Mesenchymal stem cell (in vitro differentiated cells and primary cell): ENCODE measurements around the gene ATP4A.

Source experiments
- DNase-seq: peaks from one replicate; pipeline ENCODE4 v3.0.0-alpha.2; 2013
- H2AFZ ChIP-seq: one replicate; pipeline ENCODE4 v1.6.1; 2013; ENCODE audit warnings: low read depth, mild to moderate bottlenecking, control low read depth, inconsistent platforms, low read length, moderate library complexity
- H2AK5ac ChIP-seq: 2 replicates; pipeline ENCODE4 v1.6.1; 2013; ENCODE audit warnings: low read length, moderate library complexity, mild to moderate bottlenecking, inconsistent platforms; ENCODE audit not compliant: severe bottlenecking
- H2BK120ac ChIP-seq: one replicate; pipeline ENCODE4 v1.6.1; 2013; ENCODE audit warnings: low read depth, mild to moderate bottlenecking, inconsistent platforms, low read length, moderate library complexity
- H2BK12ac ChIP-seq, 2 experiments: one replicate each; pipeline ENCODE4 v1.6.1; 2013; ENCODE audit warnings: inconsistent platforms in 2 of 2, low read length in 2 of 2, mild to moderate bottlenecking in 2 of 2, moderate library complexity in 2 of 2, control low read depth in 1 of 2
- H2BK15ac ChIP-seq: one replicate; pipeline ENCODE4 v1.6.1; 2013; ENCODE audit warnings: mild to moderate bottlenecking, low read depth, inconsistent platforms; ENCODE audit not compliant: poor library complexity, severe bottlenecking
- H2BK5ac ChIP-seq: 2 replicates; pipeline ENCODE4 v1.6.1; 2013; ENCODE audit warnings: low read depth, mild to moderate bottlenecking, low read length, control low read depth, inconsistent platforms; ENCODE audit not compliant: poor library complexity, severe bottlenecking
- H3K14ac ChIP-seq, 2 experiments: one replicate each; pipeline ENCODE4 v1.6.1; 2013; ENCODE audit warnings: inconsistent platforms in 2 of 2, low read length in 2 of 2, control low read depth in 1 of 2, mild to moderate bottlenecking in 1 of 2, moderate library complexity in 1 of 2
- H3K18ac ChIP-seq, 2 experiments: one replicate each; pipeline ENCODE4 v1.6.1; 2013; ENCODE audit warnings: inconsistent platforms in 2 of 2, low read length in 2 of 2, control low read depth in 1 of 2, low read depth in 1 of 2, mild to moderate bottlenecking in 1 of 2
- H3K23ac ChIP-seq, 2 experiments: one replicate each; pipeline ENCODE4 v1.6.1; 2013; ENCODE audit warnings: inconsistent platforms in 2 of 2, low read length in 2 of 2, mild to moderate bottlenecking in 2 of 2, moderate library complexity in 2 of 2, control low read depth in 1 of 2
- H3K27ac ChIP-seq: 2 replicates; pipeline ENCODE4 v1.5.1; 2013; ENCODE audit warnings: mild to moderate bottlenecking, moderate library complexity, low read length, control low read depth, inconsistent platforms; ENCODE audit not compliant: poor library complexity, severe bottlenecking
- H3K27me3 ChIP-seq, 2 experiments: 2 replicates each; pipeline versions ENCODE4 v1.6.1 to v1.7.0; 2013; ENCODE audit warnings: low read length in 2 of 2, mild to moderate bottlenecking in 2 of 2, moderate library complexity in 2 of 2, control low read depth in 1 of 2, inconsistent platforms in 1 of 2; ENCODE audit not compliant: control insufficient read depth in 1 of 2, insufficient read depth in 1 of 2
- H3K36me3 ChIP-seq, 2 experiments: 2 replicates each; pipeline versions ENCODE4 v1.6.1 to v1.7.0; 2013; ENCODE audit warnings: low read length in 2 of 2, control low read depth in 1 of 2, inconsistent platforms in 1 of 2, low read depth in 1 of 2, mild to moderate bottlenecking in 1 of 2; ENCODE audit not compliant: insufficient read depth in 2 of 2, control insufficient read depth in 1 of 2
- H3K4ac ChIP-seq, 2 experiments: one replicate each; pipeline ENCODE4 v1.6.1; 2013; ENCODE audit warnings: inconsistent platforms in 2 of 2, low read length in 2 of 2, mild to moderate bottlenecking in 2 of 2, moderate library complexity in 2 of 2, control low read depth in 1 of 2, low read depth in 1 of 2
- H3K4me1 ChIP-seq: 2 replicates; pipeline ENCODE4 v1.6.1; 2013; ENCODE audit warnings: low read depth, low read length, control low read depth; ENCODE audit not compliant: control insufficient read depth, insufficient read depth
- H3K4me2 ChIP-seq: 2 replicates; pipeline ENCODE4 v1.6.1; 2013; ENCODE audit warnings: low read length, mild to moderate bottlenecking, inconsistent platforms; ENCODE audit not compliant: poor library complexity, severe bottlenecking
- H3K4me3 ChIP-seq, 2 experiments: 2 replicates each; pipeline versions ENCODE4 v1.5.1 to v1.7.0; 2013; ENCODE audit warnings: low read length in 2 of 2, mild to moderate bottlenecking in 2 of 2, control low read depth in 1 of 2, low read depth in 1 of 2; ENCODE audit not compliant: insufficient read depth in 1 of 2
- H3K79me1 ChIP-seq: replicated peaks from 2 replicates; pipeline ENCODE4 v1.6.1; 2013; ENCODE audit warnings: mild to moderate bottlenecking, control low read depth, low read length, inconsistent platforms; ENCODE audit not compliant: poor library complexity, severe bottlenecking
- H3K9ac ChIP-seq: 2 replicates; pipeline ENCODE4 v1.7.0; 2013; ENCODE audit warnings: mild to moderate bottlenecking, low read length, moderate library complexity
- H3K9me3 ChIP-seq: 2 replicates; pipeline ENCODE4 v1.7.0; 2013; ENCODE audit warnings: mild to moderate bottlenecking, low read length; ENCODE audit not compliant: control insufficient read depth
- H4K8ac ChIP-seq: one replicate; pipeline ENCODE4 v1.6.1; 2013; ENCODE audit warnings: inconsistent platforms, mild to moderate bottlenecking, low read length, moderate library complexity
- H4K91ac ChIP-seq: one replicate; pipeline ENCODE4 v1.6.1; 2013; ENCODE audit warnings: mild to moderate bottlenecking, low read length, inconsistent platforms
- WGBS: methylation state at CpG from one replicate; pipeline ENCODE4 v1.1.7; 2013; ENCODE audit warnings: mixed read lengths; 5-methylcytosine and 5-hydroxymethylcytosine counted together

Gene ATP4A

DNA sequence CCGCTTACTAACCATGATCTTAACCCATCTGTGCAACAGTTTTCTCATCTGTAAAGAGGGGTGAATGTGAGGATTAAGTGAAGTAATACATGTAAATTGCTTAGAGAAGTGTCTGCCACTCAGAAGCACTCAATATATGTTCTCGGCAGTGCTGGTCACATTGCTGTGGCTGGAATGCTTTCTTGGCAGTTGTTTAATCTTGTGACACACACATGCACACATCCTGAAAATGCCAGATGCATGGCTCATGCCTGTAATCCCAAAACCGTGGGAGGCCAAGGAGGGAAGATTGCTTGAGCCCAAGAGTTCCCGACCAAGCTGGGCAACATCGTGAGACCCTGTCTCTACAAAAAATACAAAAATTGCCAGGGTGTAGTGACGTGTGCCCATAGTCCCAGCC lies 45.1 kb downstream of the ATP4A start:
- H3K9ac ChIP-seq = peak overlapping the region; percentile 75
- no peak overlapping the region for H3K27ac ChIP-seq
- no peak overlapping the region for H2AK5ac ChIP-seq
- no peak overlapping the region for H3K23ac ChIP-seq
- no peak overlapping the region for H4K91ac ChIP-seq
- no peak overlapping the region for H3K4me2 ChIP-seq
- peaks cover 0 to 14% of the 10 kb centered on the region in 2 experiments for H3K27me3 ChIP-seq
- H2BK15ac ChIP-seq = no peak overlapping the region
- H3K4ac ChIP-seq = no peak overlapping the region
- no peak overlapping the region for H2BK12ac ChIP-seq
- H2BK5ac ChIP-seq = no peak overlapping the region
- H2AFZ ChIP-seq = no peak overlapping the region
- DNase-seq = peak; percentile 91
- H3K9me3 ChIP-seq = no peaks in the 10 kb centered on the region
- WGBS = 29% methylated on average over 5 of the region's 6 CpGs
- H3K79me1 ChIP-seq = no peaks in the 10 kb centered on the region
- H3K14ac ChIP-seq = no peak overlapping the region
- no peaks in the 10 kb centered on the region for H3K36me3 ChIP-seq
- H3K4me1 ChIP-seq = peaks cover 9% of the 10 kb centered on the region
- H3K18ac ChIP-seq = no peak overlapping the region
- H4K8ac ChIP-seq = peak overlapping the region; percentile 8
- H2BK120ac ChIP-seq = peak overlapping the region; percentile 57
- H3K4me3 ChIP-seq = no peak overlapping the region

DNA sequence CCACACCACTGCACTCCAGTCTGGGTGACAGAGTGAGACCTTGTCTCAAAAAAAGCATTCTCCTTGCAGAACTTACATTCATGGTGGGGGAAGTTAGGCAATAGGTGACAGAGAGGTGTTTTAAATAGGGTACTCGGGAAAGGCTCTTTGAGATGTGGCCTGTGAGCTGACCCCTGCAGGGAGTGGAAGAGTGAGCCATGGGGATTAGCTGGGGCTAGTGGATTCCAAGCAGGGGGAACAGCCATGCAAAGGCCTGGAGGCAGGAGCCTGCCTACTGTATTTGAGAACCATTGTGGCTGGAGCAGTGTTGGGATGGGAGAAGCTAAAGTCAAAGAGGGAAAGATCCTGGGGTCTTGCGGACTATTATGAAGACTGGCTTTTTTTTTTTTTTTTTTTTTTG lies 46.1 kb downstream of the ATP4A start:
- Histone ChIP-seq H3K4me3 (no peak overlapping the region), H3K9me3 (no peaks in the 10 kb centered on the region), H2BK15ac (no peak overlapping the region), H3K14ac (no peak overlapping the region), H2AFZ (no peak overlapping the region), H3K79me1 (no peaks in the 10 kb centered on the region), H4K91ac (no peak overlapping the region), H3K27ac (no peak overlapping the region), H3K4ac (no peak overlapping the region), H2BK12ac (peak overlapping the region in 1 of 2 experiments; percentile 54), H3K36me3 (no peaks in the 10 kb centered on the region), H2BK120ac (no peak overlapping the region), H3K4me1 (peaks cover 9% of the 10 kb centered on the region), H3K9ac (no peak overlapping the region), H3K23ac (no peak overlapping the region), H3K18ac (no peak overlapping the region), H3K27me3 (peaks cover 3 to 23% of the 10 kb centered on the region in 2 experiments), H2AK5ac (no peak overlapping the region), H3K4me2 (no peak overlapping the region), H4K8ac (no peak overlapping the region), H2BK5ac (no peak overlapping the region)
- 93% methylated on average over 2 of the region's 2 CpGs for WGBS
- DNase-seq = no peak

DNA sequence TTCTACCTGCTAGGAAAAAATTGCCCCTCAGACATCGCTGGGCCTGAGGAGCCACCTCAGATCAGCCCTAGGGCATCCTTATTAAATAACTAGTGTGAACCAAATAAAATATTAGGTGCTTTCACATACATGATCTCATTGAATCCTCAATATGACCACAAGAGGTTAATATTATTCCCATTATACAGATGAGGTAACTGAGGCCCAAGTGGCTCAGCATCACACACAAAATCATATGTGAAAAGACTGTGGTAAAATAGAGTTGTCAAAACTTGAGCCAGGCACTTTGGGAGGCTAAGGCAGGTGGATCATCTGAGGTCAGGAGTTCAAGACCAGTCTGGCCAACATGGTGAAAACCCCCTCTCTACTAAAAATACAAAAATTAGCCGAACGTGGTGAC lies 47.1 kb downstream of the ATP4A start:
- Histone ChIP-seq H3K23ac (no peak overlapping the region), H4K8ac (no peak overlapping the region), H3K27ac (no peak overlapping the region), H2BK12ac (no peak overlapping the region), H3K9ac (no peak overlapping the region), H3K14ac (no peak overlapping the region), H3K4ac (no peak overlapping the region), H3K4me2 (no peak overlapping the region), H4K91ac (no peak overlapping the region), H3K27me3 (peaks cover 3 to 31% of the 10 kb centered on the region in 2 experiments), H2BK15ac (no peak overlapping the region), H3K4me1 (peaks cover 9% of the 10 kb centered on the region), H3K9me3 (no peaks in the 10 kb centered on the region), H2BK5ac (no peak overlapping the region), H3K79me1 (no peaks in the 10 kb centered on the region), H2AK5ac (no peak overlapping the region), H2BK120ac (no peak overlapping the region), H3K36me3 (no peaks in the 10 kb centered on the region), H2AFZ (no peak overlapping the region), H3K4me3 (no peak overlapping the region), H3K18ac (no peak overlapping the region)
- 75% methylated on average over 2 of the region's 3 CpGs for WGBS
- DNase-seq = no peak

- Histone ChIP-seq H2BK120ac (no peak overlapping the region), H3K18ac (peak overlapping the region in 1 of 2 experiments; percentile 41), H3K4ac (no peak overlapping the region), H2BK12ac (peak overlapping the region in 1 of 2 experiments; percentile 47), H3K4me2 (no peak overlapping the region), H3K27me3 (peaks cover 20 to 50% of the 10 kb centered on the region in 2 experiments), H3K4me1 (peaks cover 18% of the 10 kb centered on the region), H3K9me3 (no peaks in the 10 kb centered on the region), H3K4me3 (peak overlapping the region in 1 of 2 experiments; percentile 60), H3K27ac (no peak overlapping the region), H3K79me1 (no peaks in the 10 kb centered on the region), H3K14ac (no peak overlapping the region), H3K23ac (no peak overlapping the region), H2AFZ (no peak overlapping the region), H2BK5ac (no peak overlapping the region), H4K91ac (no peak overlapping the region), H4K8ac (no peak overlapping the region), H3K36me3 (no peaks in the 10 kb centered on the region), H3K9ac (peak overlapping the region; percentile 74), H2AK5ac (no peak overlapping the region), H2BK15ac (peak overlapping the region; percentile 60)
- peak; percentile 18 for DNase-seq
- WGBS = 38% methylated on average over 20 of the region's 20 CpGs
Measured at GRCh38 chr19:35514282-35514809, 49.1 kb downstream of the ATP4A start.
